ENCODE measurements around the gene CDX2. TPM values are rescaled to one million over a fixed set of nuclear protein-coding genes. Genes with fewer than 3 reads are reported as not detected.

The CDX2 gene
- polyA plus RNA-seq, 1 donor from 2014 or later = not detected

Other genes starting within 250 kb of the CDX2 start
- gene GSX1, start 176.8 kb downstream of the CDX2 start, polyA plus RNA-seq = not detected
- gene PDX1, start 49.3 kb downstream of the CDX2 start, polyA plus RNA-seq = not detected
- gene URAD, start 19.4 kb upstream of the CDX2 start, polyA plus RNA-seq = not detected
- gene FLT3, start 131.3 kb upstream of the CDX2 start, polyA plus RNA-seq = 0.80 TPM
- 7.6 TPM for gene PAN3, start 169.2 kb upstream of the CDX2 start, polyA plus RNA-seq

All from IgD-negative memory B cell (primary cell).